ENCODE measurements around the gene RASGRP2.
A peak's percentile ranks its signal among the peaks of the same experiment; 100 is the strongest.

The RASGRP2 gene

DNA sequence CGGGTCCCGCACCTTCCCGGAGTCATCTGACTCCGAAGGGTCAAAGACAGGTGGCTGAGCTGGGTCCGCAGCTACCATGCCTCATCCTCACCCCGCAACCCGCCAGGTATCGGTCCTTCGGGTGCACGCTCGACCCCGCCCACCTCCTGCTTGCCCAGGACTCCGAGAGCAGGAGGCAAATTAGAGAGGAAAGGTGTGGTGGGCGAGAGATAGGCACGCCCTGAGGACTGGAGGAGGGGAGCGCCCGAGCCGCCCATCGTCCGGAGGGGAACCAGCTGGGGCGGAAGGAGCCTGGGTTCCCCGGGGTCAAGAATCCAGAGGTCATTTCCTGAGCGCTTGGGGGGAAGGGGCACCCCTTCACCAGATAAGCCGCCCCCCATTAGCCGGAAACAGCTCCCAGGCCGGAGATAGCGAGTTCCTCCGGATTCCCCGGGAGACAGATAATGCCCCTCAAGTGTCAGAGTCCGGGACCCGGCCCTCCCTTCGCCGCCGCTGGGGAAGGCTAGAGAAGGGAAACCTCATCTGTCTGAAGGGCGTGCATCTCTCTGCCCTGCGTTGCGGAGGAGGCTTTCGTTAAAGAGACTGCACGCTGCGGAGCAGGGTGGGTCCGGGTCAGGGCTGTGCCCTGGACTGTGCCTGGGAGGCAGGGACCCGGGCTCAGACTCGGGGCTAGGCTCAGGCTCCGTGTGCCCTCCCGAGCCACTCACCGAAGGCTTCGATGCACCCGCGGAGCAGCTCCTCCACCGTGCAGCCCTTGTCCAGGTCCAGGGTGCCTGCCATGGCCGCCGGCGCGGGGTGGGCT lies 1.7 kb downstream of the RASGRP2 start:
- DNase-seq (ENCODE audit: low read depth in 2 of 2, low spot score in 1 of 2): no peak

DNA sequence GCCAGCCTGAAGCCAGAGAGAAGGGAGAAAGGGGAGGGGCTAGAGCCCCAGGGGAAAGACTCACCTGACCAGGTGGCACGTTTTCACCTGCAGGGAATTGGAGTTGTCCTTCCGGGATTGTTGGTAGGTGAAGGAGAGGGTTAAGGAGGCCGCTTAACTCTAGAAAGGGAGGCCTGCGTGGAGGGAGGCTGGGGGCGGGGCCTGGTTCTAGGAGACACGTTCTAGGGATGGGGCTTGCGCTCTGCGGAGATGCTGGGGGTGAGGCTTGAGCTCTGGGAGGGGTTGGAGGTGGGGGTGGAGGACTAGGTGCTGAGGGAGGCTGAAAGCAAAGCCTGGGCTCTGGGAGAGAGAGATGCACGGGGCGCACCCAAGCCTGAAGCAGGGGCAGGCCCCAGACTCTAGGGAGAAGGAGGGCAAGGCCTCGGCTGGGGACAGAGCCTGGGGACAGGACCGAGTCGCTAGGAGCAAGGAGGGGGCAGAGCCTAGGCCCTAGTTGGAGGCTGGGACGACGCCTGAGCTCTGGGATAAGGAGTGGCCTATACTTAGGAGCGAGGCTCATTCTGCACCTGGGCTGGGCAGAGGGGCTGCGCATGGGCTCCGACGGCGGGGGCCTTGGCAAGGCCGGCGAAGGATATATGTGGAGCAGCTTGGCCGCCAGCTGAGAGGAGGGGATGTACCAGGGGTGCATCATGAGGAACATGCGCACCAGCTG lies 2.4 kb downstream of the RASGRP2 start:
- no peak for DNase-seq (ENCODE audit: low read depth in 2 of 2, low spot score in 1 of 2)

DNA sequence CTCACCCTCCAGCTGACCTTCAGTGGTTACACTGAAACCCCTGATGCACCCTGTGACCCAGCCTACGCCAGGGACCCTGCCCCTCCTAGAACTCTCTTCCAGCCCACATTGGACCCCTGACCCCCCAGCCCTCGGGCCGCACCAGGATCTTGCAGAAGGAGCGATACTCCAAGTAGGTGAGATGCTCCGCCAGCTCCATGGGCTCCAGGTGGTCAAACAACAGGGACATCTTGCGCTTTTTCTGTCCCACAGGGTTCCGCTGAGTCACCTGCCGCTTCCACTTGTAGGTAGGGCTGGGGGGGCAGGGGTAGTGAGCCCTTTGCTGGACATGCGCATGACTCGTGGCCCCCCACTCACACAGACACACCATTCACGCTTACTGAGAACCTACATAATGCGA lies 4.1 kb downstream of the RASGRP2 start:
- DNase-seq (ENCODE audit: low read depth in 2 of 2, low spot score in 1 of 2): no peak

DNA sequence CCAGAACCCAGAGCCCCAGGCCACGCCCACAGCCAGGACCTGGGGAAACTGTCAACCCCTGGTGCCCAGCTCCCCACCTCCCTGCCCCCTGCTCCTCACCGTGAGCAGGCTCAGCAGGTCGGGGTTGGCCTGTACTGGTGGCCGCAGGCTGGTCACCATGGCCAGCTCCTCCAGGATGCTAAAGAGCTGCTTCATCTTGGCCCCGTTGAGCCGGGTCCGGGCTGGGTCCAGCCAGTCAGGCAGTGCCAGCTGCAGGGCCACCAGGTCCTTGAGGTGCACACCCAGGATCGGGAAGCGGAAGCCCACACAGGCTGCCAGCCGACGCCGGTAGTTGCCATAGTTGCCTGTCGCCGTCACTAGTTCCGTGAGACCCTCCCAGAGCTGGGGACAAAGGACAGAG lies 7.3 kb downstream of the RASGRP2 start:
- DNase-seq (ENCODE audit: low read depth in 2 of 2, low spot score in 1 of 2): no peak

DNA sequence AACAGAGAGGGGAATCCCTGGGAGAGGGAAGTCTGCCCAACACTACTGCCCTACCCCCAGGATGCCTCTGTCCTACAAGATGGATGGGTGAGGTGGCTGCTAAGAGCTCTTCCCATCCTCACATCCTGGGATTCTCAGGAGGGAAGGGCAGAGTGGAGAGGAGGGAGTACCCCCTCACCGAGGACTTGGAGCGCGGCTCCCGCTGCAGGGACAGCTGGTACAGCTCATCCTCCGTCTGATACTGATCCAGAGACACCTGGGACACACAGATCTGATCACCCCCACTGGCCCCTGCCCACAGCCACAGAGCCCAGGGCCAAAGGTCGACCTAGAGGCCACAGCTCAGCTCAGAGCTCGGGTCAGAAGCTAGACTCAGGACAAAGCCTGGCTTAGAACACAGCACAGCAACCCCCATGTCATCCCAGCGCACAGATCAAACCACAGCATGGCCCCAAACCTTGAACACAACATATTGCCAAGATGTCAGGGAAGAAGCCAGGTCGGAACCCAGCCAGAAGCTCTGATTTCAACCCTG lies 8.2 kb downstream of the RASGRP2 start:
- no peak for DNase-seq (ENCODE audit: low read depth in 2 of 2, low spot score in 1 of 2)

DNA sequence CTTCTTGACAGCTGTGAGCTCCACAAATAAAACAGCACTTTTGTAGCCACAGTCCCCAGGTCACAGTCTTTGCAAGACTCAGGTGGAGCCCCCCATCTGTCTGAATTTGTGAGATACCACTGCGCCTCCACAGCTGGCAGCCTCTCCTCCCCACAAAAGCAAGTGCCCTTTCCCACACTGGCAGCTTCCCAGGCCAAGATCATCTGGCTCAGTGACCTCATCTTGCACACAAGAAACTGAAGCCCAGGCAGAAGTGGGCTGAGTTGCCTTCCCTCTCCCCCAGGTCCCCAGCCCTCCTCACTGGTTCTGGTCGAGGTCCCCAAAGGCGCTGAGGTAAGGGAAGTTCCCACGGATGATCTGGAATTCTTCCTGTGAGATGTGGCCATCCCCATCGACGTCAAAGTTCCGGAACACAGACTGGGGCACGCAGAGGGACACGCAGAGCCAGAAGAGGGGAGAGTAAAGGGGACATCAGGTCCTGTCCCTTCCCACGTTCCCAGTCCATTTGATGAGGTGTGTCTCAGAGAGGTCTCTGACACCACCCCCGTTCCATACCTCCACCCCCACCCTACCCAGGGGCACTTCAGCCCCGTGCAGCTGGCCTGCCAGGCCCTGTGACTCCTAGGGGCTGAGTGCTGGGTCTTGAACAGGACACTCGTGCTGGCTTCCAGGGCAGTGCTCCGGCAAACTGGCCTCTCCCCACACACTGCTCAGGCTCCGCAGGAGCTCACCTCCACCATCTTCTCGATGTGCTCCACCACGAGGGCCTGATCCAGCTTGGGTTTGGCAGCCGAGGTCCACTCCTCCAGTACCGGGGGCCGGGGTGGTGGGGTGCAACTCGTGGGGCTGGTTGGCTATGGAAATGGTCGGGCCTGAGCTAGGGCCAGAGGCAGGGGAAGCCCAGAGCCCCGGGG lies 8.9 kb downstream of the RASGRP2 start:
- no peak for DNase-seq (ENCODE audit: low read depth in 2 of 2, low spot score in 1 of 2)

DNA sequence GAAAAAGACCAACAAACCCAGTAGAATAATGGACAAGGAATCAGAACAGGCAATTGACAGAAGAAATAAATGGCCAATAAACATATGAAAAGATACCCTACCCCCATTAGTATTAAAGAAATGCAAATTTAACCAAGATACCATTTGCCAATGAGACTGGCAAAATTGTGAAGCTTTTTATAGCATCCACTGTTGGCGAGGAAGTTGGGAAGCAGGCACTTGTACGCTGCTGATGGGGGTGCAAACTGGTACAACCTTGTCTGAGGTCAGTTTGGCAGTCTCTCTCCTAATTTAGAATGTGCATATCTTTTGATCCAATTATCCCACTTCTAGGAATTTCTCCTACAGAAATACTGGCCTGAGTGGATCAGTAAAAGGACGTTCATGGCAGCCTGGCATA lies 12.3 kb downstream of the RASGRP2 start:
- DNase-seq (ENCODE audit: low read depth in 2 of 2, low spot score in 1 of 2): no peak

DNA sequence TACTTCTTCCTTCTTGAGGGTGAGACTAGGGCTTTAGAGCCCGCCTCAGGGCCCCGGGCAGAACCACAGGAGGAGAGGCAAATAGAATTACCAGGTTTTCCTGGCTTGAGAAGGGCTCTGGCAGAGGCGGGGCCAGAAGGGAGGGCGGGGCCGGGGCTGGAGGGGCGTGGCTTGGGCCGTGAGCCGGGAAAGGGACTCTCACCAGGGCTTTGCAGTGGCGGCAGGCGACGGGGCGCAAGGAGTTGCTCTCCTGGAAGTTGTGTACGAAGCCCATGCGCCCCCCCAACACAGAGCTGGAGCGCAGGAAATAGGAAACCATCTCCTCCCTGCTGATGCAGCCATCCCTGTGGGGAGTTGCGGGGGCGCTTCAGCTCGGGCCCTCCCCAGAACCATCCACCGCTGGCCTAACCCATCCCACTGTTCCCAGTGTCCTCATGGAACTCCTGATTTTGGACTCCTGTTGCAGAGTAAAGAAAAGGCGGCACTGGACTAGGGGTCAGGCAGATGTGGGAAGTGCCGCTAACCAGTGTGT lies 14.0 kb downstream of the RASGRP2 start:
- no peak for DNase-seq (ENCODE audit: low read depth in 2 of 2, low spot score in 1 of 2)

DNA sequence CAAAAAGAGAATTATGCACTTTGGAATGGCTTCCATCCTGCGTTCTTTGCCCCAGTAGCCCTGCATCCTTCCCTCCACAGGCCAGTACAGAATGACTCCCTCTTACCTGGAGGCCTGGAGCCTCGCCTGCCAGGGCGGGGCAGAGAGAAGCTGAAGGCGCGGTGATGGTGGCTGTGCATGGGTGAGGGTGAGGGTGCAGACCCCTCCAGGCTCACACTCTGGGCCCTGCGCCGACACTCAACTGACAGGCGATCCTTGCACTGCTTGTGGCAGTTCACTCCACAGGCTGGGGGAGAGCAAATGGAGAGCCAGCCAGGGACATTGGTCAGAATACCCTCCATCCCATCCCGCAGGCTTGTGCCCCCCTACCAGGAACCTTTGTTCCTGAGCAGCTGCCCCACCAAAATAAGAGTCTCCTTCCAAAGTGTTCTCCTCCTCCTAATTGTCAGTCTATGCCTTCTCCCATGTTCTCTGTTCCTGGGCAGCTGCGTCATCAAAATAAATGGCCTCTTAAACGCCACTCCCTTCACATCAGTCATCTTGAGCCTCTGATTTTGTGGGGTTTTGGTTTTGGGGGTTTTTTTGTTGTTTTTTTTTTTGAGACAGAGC lies 15.1 kb downstream of the RASGRP2 start:
- DNase-seq (ENCODE audit: low read depth in 2 of 2, low spot score in 1 of 2): no peak

DNA sequence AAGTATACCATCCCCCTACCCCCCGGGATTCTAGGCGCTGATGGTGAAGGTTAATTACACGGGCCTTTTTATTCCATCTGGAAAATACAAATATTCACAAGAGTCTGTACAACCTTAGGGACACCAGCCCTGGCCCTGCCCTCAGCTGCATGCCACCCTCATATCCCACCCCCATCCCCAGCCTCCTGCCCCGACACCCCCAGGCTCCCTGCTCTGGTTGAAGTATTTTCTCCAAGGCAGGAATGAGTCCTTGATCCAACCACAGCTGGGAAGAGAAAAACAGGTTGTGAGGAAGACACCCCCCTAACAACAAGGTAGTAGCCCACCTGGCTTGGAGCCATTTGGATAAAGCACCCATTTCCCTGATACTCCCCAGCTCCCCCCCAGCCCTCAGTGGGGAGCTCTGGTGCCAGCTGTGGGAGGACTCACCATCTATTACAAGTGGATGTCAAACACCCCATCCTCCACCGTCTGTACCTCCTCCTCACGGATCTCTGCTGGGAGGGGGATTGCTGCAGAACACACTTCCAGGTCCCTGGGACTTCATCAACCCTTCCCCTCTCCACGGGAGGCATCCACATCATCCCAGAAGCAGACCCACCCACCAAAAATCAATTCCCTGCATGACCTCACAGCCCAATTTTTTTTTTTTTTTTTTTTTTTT lies 16.9 kb downstream of the RASGRP2 start:
- no peak for DNase-seq (ENCODE audit: low read depth in 2 of 2, low spot score in 1 of 2)

DNA sequence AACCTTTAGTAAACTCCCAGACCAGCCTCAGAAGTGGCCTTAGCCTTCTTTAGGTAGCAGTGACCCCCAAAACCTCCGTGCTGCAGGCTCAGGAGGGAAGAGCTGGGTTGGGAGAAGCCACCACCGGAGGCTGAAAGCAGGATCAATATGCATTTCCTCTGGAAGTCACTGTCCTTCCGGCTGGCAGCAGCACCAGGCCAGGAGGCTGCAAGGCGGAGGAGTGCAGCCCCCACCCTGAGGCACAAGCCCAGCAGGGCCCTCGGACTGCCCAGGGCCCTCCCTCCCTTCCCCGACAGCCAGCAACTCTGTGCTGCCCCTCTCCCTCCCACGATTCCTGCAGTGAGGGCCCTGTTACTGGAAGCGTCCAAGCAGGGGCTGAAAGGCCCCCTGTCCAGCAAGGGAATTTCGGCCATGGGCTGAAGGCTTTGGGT lies 17.7 kb downstream of the RASGRP2 start:
- no peak for DNase-seq (ENCODE audit: low read depth in 2 of 2, low spot score in 1 of 2)

DNA sequence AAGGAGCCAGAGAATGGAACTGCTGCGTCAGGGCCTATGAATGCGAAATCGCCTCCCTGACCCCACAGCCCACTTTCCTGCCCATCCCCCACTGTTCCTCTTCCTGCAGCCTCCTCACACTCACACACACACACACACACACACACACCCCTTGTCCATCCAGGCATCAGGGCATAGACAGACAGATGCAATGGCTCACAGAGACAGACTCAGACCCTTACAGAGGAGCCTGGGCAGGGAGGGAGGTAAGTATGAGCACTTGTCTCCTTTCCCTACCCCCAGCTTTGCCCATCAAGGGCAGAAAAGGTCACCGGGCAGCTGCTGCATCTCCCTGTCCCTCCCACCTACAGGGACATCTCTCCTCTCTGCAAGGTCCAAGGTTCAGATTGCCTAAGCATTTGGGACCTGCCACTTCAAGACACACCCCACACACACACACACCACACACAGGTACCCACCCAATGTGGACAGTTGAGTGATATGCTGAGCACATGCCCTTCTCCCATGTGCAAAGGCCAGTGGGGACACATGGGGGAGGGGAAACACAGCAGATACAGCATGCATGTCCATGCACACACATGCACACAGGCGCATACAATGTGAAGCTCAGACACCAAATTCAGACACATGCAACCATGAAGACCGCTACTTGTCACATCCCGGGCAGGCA lies 18.9 kb downstream of the RASGRP2 start:
- no peak for DNase-seq (ENCODE audit: low read depth in 2 of 2, low spot score in 1 of 2)

DNA sequence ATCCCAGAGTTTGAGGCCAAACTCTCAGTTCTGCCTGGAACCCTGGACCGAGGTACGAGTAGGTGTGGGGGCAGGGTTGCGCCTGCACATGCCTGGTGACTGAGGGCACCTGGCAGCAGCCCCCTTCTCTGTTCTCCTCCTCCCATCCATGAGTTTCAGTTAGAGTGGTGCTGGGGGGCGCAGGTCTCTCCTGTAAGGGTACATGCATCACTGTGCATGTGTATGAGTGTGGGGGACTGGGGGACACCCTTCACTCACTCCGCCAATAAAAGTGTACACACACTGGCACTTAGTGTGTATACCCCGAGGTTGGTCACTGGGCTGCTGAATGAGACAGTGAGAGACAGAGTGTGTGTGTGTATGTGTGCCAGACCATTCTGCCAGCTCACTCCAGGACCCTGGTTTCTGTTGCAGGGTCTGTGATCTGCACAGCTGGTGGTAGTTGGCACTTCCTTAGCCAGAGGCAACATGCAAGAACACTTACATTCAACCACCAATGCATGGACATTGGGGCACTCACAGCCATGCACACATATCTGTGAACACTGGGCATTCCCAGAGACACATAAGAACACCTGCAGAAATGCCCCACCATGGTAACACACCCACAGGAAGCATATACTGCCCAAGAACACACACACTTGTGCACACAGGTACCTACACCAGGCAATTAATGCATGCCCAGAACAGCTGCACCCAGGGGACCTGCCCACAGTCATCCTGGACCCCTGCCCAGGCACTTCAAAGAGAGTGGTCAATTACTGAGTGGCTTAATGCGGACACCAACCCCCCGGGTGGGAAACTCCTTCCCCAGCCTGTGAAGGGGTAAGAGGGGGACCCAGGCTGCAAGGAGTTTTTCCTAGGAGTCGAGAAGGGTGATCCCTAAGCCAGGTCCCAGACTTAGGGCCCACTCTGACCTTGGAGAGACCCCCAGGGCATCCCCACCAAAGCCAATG lies 19.8 kb downstream of the RASGRP2 start:
- no peak for DNase-seq (ENCODE audit: low read depth in 2 of 2, low spot score in 1 of 2)

DNA sequence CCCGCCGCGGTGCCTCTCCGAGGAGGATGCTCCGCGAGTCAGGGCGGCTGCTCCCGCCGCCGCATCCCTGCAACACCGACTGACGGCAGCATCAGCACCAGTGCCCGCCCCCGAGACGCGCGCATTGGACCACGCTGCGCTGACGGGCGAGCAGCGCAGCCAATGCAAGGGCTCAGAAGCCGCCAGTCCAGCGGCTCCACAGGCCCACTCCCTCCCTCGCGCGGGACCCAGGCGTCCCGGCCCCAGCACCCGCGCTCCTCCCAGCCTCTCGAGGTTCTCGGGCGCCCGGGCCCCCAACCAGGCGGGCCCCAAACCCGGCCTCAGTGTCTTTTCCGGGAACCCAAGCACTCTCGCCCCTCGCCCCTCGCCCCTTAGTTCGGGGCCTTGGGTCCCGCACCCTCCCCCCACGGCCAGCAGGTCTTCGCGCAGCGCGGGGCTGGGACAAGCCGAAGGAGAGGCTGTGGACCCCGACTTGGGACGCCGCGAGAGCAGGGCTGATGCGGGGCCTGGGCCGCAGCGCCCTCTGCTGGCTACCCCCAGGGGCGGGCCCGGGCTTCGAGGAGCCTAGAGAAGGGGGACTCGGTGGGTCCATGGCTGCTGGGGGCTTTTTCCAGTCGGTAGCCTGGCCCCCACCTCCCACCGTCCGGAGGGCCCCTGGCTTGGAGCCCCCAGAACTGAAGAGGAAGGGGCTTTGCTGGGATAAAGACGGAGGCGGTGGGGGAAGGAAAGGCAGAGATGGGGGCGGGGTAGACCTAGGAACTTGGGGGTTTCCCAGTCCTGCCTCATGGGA lies 20.6 kb downstream of the RASGRP2 start, which contains the start of gene NRXN2:
NRXN2 (minus strand) TSS at position 81 of the 790 bp plus-strand sequence. CDS start 9,498 bp downstream, outside the sequence.
- DNase-seq (ENCODE audit: low read depth in 2 of 2, low spot score in 1 of 2): peak; percentile 45 to 71

DNA sequence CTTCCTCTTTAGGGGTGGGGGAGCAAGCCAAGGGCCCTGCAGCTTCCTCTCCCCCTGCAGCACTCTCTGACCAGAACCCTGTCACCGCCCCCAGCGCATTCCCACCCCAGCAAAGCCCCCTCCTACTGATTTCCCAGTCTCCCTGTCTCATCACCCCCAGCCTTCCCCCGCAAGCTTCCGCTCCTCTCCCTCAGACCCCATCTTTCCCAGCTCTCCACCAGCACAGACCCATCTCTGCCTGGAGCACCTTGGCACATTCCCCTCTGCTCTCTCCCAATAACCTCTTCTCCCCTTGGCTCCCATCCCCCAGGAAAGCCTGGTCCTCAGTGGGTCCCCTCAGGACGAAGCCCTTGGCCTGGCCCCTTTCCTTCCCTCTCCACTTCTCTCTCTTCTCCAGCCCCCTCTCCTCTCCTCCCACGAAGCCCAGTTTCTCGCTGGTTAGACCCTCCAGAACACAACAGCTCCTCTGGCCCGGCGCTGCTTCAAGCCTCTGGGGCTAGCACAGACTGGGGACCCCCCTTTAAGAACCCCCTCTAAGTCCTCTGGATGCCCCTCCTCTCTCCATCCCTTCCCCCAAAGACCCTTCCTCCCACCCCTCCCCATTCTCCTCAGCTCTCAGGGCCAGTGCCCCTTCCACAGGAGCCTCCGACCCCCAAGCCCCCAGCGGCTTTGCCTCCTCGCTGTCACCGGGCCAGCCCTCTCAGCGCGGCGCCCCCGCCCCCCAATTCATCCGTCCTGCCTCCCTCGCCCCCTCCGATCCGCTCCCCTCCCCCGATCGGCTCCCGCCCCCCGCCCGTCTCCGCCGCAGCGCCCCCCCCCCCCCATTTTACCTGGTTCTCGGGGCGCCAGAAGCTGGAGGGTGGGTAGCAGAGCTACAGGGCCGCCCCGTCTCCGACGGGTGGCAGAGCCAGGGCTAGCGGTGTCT lies 21.5 kb downstream of the RASGRP2 start:
- DNase-seq (ENCODE audit: low read depth in 2 of 2, low spot score in 1 of 2): no peak

DNA sequence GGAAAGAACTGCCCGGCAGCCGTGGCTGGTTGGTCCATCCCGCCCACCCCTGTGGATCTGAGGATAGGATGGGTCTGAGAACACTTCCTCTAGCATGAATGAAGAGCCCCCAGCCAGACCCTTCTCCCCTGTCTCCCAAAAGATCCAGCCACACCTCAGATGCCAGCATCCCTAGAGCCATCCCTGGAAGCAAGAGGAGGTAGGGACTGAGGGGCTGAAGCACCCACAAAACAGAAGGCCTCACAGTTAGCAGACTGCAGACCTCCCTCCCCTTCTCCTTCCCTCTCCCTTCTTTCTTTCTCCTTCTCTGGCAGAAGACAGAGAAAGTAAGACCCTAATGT lies 22.6 kb downstream of the RASGRP2 start:
- DNase-seq (ENCODE audit: low read depth in 2 of 2, low spot score in 1 of 2): no peak

All from stimulated activated CD8-positive, alpha-beta memory T cell treated with anti-CD3 and anti-CD28 coated beads, Interleukin-4, amount 100 ng/mL, for 4 hours (primary cell).